Measurements from ENCODE around the gene SOWAHB.
"Not testable (repeated sequence)": the region's sequence is repeated elsewhere in the genome, so short reads cannot be mapped to it uniquely, and the experiment has no call there.

Gene SOWAHB

DNA sequence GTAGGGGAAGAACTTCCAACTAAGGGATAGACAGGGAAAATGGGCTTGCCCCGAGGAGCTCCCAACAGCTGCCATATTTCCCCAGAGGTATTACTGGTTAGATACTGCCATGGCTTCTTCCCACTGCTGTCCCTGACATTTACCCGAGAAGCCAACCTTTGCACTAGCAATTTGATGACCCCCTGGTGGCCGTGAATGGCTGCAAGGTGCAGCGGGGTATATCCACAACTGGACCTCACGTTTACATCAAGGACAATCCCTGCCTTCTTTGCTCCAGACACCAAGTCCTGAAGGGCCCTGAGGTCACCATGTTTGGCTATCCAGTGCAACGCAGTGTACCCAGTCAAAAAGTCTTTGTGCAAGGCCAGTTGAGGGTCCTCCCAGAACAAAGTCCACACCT, 2.3 kb downstream of the SOWAHB start:
- in situ Hi-C loops (cut with MboI; ENCODE audit: low sequenced_read_pairs), result no loop called here

DNA sequence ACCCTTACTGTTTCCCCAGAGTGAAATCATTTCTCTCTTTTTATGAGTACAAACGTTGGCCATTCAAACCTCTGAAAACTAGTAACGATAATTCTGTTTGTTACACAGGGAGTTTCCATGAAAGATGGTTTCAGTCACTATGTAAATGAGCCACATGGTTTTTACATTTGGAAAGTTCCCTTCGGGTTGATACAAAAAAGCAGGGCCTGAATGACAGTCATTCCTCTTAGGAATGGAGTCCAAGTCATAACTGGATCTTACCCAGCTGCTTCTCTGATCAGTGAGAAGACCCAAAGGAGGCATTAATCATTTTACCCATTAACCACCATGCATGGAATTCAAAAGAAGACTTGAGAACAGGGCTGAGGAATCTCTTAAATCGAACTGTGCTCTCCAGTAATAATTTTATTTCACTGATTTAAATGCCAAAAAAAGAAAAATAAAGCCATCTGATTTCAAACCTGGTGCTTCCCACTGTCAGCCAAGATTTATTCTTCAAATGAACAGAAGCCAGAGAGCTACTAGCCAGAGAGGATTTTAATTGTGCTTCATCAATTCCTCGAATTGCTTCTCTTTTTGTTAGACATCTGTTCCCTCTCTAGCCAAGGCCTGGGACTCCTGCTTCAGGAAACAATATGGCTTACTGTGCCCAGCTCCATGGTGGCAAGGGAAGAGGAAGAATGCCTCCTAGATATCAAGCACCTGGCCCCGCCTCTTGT, 3.2 kb downstream of the SOWAHB start:
- in situ Hi-C loops (cut with MboI; ENCODE audit: low sequenced_read_pairs), result no loop called here

DNA sequence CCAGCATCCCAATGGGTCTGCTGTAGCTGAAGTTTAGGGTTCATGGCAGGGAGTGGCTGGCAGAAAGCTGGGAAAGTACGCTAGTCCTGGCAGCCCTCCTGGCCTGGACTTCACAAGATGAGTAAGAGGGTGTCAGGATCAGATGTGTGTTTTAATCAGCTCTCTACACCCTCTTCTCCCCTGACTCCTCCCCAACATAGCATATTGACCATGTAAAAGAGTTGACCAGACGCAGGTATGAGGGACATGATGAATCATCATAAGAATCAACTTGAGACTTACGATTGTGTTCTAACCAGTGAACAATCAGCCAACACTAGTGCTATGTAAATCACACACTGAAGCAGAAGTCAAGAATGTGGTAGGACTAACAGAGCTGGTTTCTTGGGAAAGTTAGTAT, 5.3 kb downstream of the SOWAHB start:
- in situ Hi-C loops (cut with MboI; ENCODE audit: low sequenced_read_pairs), result no loop called here

DNA sequence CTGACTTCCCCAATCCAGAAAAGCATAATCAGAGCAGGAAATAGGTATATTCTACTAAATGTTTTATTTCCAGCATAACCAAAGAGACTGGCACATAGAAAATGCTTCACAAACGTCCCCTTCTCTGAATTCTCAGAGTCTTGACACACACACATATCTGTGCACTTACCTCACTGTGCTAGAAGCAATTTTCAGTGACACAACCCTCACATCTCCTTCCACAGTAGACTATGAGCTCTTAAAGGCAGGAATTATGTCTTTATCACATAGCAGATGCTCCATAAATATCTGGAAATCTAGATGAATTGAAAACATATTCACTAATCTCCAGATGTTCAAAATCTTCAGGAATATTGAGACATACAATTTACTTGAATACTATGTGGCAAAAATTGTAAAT, 5.9 kb downstream of the SOWAHB start:
- in situ Hi-C loops (cut with MboI; ENCODE audit: low sequenced_read_pairs), result no loop called here

DNA sequence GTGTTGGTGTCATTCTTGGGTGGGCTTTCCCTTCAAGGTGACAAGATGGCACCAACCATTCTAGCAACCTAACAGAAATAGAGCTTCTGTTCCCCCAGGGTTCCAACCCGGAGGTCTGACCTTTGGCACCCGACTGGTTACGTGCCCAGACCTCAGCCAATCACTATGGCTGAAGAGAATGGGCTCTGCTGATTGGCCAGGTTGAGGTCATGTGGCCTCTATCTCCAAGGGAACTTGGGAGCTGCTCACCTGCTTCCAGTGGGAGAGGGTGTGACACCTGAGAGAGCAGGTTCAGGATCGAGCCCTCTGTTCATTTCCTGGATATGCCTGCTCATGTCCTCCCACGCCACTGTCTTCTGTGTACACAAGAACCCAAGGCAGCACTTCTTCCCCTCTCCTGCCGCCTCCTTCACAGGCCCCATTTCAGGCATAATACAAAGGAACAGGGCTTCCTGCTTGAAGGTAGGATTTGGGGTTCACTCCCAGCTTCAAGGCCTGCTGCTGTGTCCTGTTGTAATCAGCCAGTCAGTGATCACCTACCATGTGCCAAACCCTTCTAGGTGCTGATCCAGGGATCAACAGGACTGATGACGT, 11.0 kb downstream of the SOWAHB start:
- in situ Hi-C loops (cut with MboI; ENCODE audit: low sequenced_read_pairs), result no loop called here

DNA sequence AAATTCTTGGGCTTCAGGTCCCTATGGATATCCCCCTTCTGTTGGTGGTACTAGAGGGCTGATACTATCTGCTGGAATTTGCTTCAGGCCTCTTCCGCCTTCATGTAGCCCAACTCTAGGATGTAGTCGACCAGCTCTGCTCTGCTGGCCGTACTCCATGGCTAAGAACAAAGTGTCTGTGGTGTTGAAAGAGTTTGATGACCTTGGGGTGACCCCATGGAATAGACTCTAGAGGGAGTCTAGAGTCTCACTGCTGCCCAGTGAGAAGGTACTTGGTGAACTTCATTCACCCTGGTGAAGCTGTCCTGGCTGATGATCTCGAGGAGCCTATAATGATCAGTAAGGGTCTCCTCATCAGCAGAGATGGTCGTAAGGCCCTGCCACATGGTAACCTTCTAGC, 11.7 kb downstream of the SOWAHB start:
- in situ Hi-C loops (cut with MboI; ENCODE audit: low sequenced_read_pairs), result no loop called here

DNA sequence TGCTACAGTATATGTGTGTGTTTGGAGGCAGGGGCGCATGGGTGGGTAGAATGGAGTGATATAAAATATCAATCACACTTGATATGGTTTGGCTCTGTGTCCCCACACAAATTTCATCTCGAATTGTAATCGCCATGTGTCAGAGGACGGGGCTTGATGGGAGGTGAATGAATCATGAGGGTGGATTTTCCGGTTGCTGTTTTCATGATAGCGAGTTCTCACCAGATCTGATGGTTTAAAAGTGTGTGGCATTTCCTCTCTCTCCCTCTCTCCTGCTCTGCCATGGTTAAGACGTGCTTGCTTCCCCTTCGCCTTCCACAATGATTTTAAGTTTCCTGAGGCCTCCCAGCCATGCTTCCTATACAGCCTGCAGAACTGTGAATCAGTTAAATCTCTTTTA, 14.8 kb downstream of the SOWAHB start:
- in situ Hi-C loops (cut with MboI; ENCODE audit: low sequenced_read_pairs), result no loop called here

DNA sequence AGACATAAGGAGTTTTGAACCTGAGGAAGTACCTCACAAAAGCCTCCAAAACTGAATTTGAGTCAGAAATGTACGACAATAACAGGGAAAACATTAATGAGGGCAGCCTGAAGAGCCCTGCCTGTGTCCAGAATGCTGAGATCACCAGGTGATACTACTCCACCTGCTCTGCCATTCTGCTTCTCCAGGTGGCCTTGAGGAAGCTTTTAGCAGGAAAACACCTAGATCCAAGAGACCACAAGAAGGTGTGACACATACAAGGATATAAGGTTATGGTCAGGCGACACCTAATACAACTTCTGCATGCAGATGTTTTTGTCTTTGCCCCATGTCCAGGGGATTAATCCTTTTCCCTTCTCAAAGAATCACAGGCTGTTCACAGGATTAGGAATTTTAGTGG, 15.3 kb downstream of the SOWAHB start:
- in situ Hi-C loops (cut with MboI; ENCODE audit: low sequenced_read_pairs), result no loop called here

DNA sequence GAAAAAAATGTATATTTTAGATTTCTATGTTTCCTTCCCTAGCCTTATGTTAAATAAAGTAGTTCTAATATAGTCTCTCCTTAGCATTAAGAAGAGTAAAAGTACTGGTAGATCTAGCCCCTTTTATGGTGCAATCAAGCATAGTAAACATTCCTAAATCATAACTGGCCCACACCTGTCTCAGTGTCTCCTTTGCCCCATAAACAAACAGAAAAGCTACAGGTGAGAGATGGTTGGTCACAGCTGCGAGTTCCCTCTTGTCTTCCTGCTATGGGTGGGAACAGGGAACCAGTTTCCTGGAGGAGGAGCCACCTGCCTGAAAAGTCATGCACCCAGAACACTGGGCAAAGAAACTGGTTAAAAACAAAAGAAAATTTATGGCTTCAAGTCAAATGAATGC, 16.6 kb downstream of the SOWAHB start:
- in situ Hi-C loops (cut with MboI; ENCODE audit: low sequenced_read_pairs), result no loop called here

DNA sequence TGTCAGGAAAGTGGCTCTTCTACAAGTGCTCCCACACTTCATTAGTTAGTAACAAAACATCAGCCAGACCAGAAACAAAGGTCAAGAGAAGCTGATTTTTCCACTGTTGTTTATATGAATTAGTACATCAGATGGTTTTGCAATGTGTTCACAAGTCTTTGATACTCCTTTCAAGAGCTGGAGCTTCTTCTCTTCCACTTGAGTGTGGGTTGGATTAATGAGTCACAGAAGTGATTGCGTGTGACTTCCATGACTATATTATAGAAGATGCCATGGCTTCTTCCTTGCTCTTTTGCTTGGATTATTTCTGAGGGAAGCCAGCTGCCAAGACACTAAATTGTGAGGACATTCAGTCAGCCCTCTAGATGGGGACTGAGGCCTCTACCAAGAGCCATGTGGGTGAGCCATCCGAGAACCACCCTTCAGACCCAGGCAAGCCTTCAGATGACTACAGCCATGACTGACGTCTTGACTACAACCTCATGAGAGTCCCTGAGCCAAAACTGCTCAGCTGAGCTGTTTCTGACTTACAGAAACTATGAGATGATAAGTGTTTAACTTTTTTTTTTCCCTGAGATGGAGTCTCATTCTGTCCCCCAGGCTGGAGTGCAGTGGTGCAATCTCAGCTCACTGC, 18.1 kb downstream of the SOWAHB start:
- in situ Hi-C loops (cut with MboI; ENCODE audit: low sequenced_read_pairs), result no loop called here

DNA sequence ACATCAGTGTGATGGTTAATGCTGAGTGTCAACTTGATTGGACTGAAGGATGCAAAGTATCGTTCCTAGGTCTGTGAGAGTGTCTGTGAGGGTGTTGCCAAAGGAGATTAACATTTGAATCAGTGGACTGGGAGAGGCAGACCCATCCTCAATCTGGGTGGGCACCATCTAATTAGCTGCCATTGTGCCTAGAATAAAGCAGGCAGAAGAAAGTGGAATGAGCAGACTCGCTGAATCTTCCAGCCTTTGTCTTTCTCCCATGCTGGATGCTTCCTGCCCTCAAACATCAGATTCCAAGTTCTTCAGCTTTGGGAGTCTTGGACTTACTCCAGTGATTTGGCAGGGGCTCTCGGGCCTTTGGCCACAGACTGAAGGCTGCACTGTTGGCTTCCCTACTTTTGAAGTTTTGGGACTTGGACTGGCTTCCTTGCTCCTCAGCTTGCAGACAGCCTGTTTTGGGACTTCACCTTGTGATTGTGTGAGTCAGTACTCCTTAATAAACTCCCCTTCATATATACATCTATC, 19.2 kb downstream of the SOWAHB start:
- in situ Hi-C loops (cut with MboI; ENCODE audit: low sequenced_read_pairs), result not testable (repeated sequence)

DNA sequence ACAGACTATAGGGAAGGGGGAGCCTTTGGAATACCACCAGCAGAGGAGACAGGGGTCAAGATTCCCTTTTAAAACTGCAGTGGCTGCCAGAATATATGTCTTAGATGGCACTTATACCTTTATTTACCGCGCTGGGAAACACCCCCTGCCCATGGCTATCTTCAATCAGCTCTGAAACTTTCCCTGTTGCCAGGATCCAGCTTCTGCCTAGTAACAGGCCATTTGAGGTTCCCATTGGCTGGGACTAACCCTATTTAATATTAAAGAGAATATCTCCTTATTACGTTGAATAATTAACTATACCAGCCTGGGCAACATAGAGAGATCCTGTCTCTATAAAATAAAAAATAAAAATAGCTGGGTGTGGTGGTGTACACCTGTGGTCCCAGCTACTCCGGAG, 23.8 kb downstream of the SOWAHB start:
- in situ Hi-C loops (cut with MboI; ENCODE audit: low sequenced_read_pairs), result no loop called here

DNA sequence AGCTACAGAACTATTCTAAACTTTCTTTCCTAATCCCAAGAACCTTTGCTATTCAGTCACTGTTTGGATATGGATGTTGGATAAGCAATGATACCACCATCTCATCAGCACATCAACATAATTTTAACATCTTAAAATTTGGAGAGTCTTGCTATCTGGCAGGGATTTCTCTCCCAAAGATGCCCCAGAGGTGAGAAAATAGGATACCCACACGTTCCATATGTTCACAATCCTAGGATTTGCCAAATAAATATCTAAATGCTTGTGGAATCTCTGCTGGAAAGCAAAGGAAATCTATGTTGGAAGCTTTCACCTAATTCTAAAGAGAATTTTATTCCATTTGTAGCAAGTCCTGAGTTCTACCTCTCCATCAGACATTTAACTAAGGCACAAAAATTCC, 24.4 kb downstream of the SOWAHB start:
- in situ Hi-C loops (cut with MboI; ENCODE audit: low sequenced_read_pairs), result no loop called here

DNA sequence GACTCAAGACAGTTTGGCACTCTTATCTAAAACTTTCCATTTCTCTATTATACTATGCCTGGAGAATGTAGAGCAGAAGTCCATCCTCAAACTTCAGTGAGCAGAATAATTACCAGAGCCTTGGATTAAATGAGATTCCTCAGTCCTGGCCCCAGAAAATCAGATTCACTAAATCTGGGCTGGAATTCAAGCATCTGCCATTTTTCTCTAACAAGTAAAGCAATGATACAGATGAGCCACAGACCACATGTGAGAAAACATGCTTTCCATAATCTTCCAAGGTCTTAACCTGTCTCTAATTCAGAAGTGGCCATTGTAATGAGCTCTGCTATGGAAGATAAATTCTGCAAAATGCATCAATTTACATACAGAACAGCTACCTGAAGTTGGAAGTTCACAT, 25.4 kb downstream of the SOWAHB start:
- in situ Hi-C loops (cut with MboI; ENCODE audit: low sequenced_read_pairs), result no loop called here

DNA sequence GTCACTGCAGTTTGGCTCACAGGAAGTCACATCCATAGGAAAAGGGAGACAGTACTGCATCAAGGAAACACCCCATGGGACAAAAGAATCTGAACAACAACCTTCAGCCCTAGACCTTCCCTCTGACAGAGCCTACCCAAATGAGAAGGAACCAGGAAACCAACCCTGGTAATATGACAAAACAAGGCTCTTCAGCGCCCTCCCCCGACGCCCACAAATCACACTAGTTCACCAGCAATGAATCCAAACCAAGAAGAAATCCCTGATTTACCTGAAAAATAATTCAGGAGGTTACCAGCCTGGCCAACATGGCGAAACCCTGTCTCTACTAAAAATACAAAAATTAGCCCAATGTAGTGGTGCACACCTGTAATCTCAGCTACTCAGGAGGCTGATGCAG, 29.2 kb downstream of the SOWAHB start:
- in situ Hi-C loops (cut with MboI; ENCODE audit: low sequenced_read_pairs), result not testable (repeated sequence)

DNA sequence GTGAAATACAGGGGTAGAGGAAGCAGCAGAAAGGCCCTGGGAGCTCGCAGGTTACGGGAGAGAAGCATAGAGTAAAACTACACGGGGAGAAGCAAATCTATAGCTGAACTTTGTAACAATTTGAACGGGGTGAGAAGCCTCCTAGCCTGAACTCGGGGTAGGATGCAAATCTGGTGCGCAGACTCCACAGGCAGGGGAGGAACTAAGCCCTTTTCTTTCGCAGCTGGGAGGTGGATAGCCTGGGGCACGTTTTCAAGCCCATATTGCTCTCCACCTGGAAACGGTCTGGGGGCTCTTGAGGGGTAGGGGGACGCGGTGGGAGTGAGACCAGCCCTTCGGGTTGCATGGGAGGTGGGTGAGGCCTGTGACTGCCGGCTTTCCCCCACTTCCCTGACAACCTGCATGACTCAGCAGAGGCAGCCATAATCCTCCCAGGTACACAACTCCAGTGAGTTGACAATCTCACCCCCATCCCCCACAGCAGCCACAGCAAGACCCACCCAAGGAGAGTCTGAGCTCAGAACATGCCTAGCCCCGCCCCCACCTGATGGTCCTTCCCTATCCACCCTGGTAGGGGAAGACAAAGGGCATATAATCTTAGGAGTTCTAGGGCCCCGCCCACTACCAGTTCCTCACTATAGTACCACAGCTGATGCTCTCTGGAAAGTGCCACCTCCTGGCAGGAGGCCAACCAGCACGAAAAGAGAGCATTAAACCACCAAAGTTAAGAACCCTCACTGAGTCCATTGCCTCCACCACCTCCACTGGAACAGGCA, 29.9 kb downstream of the SOWAHB start:
- in situ Hi-C loops (cut with MboI; ENCODE audit: low sequenced_read_pairs), result no loop called here

DNA sequence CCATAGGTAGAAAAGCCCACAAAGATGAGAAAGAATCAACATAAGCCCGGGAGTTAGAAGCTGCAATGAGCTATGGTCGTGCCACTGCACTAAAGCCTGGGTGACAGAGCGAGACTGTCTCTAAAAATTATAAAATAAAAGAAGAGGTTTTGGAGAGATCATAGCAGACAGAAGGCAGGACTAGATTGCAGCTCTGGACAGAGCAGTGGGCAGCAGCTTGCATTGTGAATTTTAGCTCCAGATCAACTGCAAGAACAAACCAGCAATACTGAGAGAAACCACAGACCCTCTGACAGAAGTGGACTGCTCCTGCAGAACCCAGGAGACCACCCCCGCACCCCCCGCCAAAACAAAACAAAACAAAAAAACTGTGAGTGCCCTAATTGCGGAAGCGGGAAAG, 30.6 kb downstream of the SOWAHB start:
- in situ Hi-C loops (cut with MboI; ENCODE audit: low sequenced_read_pairs), result no loop called here

DNA sequence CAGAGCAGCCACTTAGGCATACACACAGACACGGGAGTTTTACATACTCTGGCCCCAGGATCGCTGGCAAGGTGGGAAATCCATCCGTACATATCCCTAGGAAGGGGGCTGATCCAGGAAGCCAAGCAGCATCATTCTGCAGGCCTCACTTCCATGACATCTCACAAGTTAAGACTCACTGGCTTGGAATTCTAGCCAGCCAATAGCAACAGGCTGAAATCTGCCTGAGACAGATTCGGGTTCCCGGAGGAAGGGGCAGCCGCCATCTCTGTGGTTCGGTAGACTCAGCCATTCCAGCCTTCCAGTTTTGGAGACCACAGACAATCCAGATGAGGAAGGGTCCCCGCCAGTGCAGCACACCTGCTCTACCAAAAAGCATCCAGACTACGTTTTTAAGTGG, 31.3 kb downstream of the SOWAHB start:
- in situ Hi-C loops (cut with MboI; ENCODE audit: low sequenced_read_pairs), result no loop called here

DNA sequence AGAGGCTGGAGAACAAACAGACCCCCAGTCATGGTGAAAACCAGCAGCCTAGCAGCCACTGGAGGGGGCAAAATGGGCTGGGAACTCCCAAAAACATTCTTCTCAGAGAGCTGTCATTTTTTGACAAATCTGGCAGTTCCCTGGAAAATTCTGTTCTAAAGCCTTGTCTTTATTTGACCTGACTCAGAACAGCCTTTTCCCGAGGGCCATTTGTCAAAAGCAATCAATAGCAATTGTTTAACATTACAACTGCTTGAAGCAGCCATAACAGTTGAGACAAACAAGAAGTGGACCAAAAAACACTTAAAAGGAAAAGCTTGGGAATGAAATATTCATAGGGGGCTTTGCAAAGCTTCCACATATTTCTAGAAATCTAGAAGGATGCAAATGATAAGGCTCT, 39.6 kb downstream of the SOWAHB start:
- in situ Hi-C loops (cut with MboI; ENCODE audit: low sequenced_read_pairs), result no loop called here

DNA sequence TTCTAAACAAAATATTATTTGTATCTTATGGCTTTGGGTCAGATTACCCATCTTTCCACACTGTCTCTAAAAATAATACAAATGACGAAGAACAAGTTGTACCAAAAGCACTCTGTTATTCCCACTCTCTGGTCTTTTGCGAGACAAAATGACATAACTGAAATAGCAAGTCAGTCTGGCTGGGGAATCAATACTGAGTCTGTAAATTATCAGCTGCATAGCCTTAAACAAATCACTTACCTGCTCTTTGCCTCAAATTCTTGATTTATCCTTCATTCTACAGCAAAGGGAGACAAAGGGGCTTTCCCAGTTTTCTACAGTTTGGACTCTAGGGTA, 40.9 kb downstream of the SOWAHB start:
- in situ Hi-C loops (cut with MboI; ENCODE audit: low sequenced_read_pairs), result no loop called here

DNA sequence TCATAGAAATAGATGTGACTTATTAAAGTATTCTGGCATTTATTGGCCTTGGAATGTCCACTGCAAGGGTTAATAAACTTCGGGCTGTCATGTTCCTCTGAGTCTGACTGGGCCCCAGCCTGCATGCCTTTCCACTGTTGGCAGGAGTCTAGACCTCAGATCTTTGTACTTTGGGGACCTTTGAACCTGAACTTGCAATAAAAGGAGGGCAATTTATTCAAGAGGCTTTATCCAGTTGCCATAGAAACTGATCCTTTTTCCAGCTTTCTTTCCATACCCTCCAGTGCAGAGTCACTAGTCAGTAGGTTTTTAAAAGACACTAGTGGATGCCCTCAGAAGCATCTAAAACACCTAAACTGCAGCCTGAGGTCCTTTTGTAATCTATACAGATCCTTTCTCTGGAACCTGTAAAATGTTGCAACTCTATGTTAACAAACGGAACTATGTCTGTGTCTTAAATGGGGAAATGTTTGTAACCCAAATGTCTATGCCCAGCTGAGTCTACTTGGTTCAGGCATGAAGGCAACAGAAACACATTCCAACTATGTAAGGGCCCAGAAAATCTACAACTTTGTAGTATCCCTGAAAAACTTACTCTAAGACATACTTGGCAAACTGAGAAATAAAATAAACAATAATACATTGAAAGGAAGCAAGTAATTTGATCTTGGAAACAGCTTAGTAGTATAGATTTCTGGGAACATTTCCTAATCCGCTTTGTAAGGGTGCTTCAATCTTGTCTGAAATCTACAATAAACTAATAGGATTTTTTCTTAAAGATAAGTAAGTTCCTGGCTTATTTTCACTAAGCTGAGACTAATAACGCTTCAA, 41.5 kb downstream of the SOWAHB start:
- in situ Hi-C loops (cut with MboI; ENCODE audit: low sequenced_read_pairs), result no loop called here
